SU-DHL-6 (cell line): ENCODE data around the gene TBX18.

Source experiments
- H2AFZ ChIP-seq: fragments of 200-600 bp; sonication (generic); 2 replicates; pipeline ENCODE4 v1.6.1; 2014; ENCODE audit warnings: low read depth, mild to moderate bottlenecking, moderate library complexity, mixed read lengths, antibody characterized with exemption, low read length; ENCODE audit not compliant: severe bottlenecking
- H3F3A ChIP-seq: fragments of 200-600 bp; shearing (Covaris generic); 2 replicates; pipeline ENCODE4 v1.6.0; 2016; ENCODE audit warnings: antibody characterized with exemption, mild to moderate bottlenecking; ENCODE audit not compliant: insufficient read depth
- H3K27ac ChIP-seq: fragments of 200-600 bp; sonication (generic); 2 replicates; pipeline ENCODE4 v1.5.1; 2016; ENCODE audit warnings: low read depth, mild to moderate bottlenecking, low read length, moderate library complexity, mixed read lengths
- H3K27me3 ChIP-seq: fragments of 200-600 bp; sonication (generic), shearing (Covaris generic); 2 replicates; pipeline ENCODE4 v1.6.0; 2014; ENCODE audit warnings: mild to moderate bottlenecking, low read length
- H3K36me3 ChIP-seq: fragments of 200-600 bp; sonication (generic); 2 replicates; pipeline ENCODE4 v1.6.1; 2014; ENCODE audit warnings: mild to moderate bottlenecking, low read length, mixed read lengths
- H3K4me2 ChIP-seq: fragments of 300-600, 200-600 bp; shearing (Covaris generic), sonication (generic); 2 replicates; pipeline ENCODE4 v1.6.0; 2014; ENCODE audit warnings: low read length, low read depth, mild to moderate bottlenecking; ENCODE audit not compliant: poor library complexity, severe bottlenecking
- H3K4me3 ChIP-seq: fragments of 200-600 bp; sonication (generic); 2 replicates; pipeline ENCODE4 v1.5.1; 2014; ENCODE audit warnings: antibody characterized with exemption, low read length, mild to moderate bottlenecking, mixed read lengths; ENCODE audit not compliant: insufficient read depth, poor library complexity, severe bottlenecking
- H3K79me2 ChIP-seq: fragments of 200-600 bp; sonication (generic); 2 replicates; pipeline ENCODE4 v1.6.1; 2014; ENCODE audit warnings: mild to moderate bottlenecking, low read length, moderate library complexity; ENCODE audit not compliant: insufficient read depth
- H3K9ac ChIP-seq: fragments of 200-600 bp; sonication (generic); 2 replicates; pipeline ENCODE4 v1.7.0; 2014; ENCODE audit warnings: mild to moderate bottlenecking, low read length
- H3K9me2 ChIP-seq: fragments of 200-600 bp; sonication (generic); replicated peaks from 2 replicates; pipeline ENCODE4 v1.6.1; 2014; ENCODE audit warnings: low read length; ENCODE audit not compliant: insufficient read depth
- H3K9me3 ChIP-seq: fragments of 200-600 bp; sonication (generic); 2 replicates; pipeline ENCODE4 v1.6.1; 2014; ENCODE audit warnings: low read length, mixed read lengths; ENCODE audit not compliant: insufficient read depth
- H4K20me1 ChIP-seq: fragments of 200-600 bp; sonication (generic); 2 replicates; pipeline ENCODE4 v1.6.1; 2014; ENCODE audit warnings: low read depth, mild to moderate bottlenecking, antibody characterized with exemption, low read length, moderate library complexity, mixed read lengths
- CTCF ChIP-seq: fragments of 200-600 bp; sonication (generic); IDR thresholded peaks from one replicate; pipeline ENCODE4 v1.5.1; 2017; ENCODE audit warnings: antibody characterized with exemption, mild to moderate bottlenecking, low read length, moderate library complexity; ENCODE audit not compliant: insufficient read depth, poor library complexity, severe bottlenecking
- EZH2phosphoT487 ChIP-seq: fragments of 200-600 bp; sonication (generic), shearing (Covaris generic); conservative IDR thresholded peaks from 2 replicates; pipeline ENCODE4 v1.6.1; 2018; ENCODE audit warnings: mild to moderate bottlenecking, antibody characterized with exemption, low read length, moderate library complexity, mixed read lengths

Gene TBX18

DNA sequence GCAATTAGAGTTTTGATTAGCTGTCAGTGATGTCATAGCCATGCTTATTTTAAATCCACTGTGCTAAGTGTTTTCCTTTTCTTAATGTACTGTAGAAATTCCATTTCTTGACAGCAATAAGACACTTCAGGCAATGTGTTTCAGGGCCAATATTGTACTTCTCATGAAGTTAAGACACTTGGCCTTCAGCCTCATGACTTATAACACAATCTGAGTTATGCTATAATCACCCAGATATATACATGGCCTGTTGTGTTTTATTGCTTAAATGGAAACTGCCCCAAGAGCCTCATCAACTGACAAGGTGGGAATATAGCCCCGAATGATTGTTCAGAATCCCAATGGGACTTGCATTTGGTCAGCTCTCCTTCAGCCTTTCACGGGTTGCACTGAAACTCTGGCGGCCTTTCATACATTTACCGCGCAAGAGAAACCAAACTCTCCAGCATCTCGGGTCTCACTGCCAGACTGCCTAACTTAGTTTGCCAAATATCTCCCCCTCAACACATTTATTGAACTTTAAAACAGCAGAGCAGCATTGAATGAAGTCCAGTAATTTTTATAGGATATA lies 44.2 kb upstream of the TBX18 start:
- Histone ChIP-seq H3K9me2 (no peaks in the 10 kb centered on the region), H3K36me3 (no peaks in the 10 kb centered on the region), H3K9ac (no peak overlapping the region), H3K79me2 (no peaks in the 10 kb centered on the region), H3F3A (no peaks in the 10 kb centered on the region), H3K9me3 (no peaks in the 10 kb centered on the region), H3K27ac (no peak overlapping the region), H4K20me1 (no peaks in the 10 kb centered on the region), H2AFZ (no peak overlapping the region), H3K4me2 (no peak overlapping the region), H3K4me3 (no peak overlapping the region), H3K27me3 (no peaks in the 10 kb centered on the region)
- TF ChIP-seq EZH2phosphoT487: no peak
- TF ChIP-seq CTCF: no peak

- Histone ChIP-seq H3K79me2 (no peaks in the 10 kb centered on the region), H3K9me3 (no peaks in the 10 kb centered on the region), H3K27ac (no peak overlapping the region), H3K4me3 (no peak overlapping the region), H2AFZ (no peak overlapping the region), H3K27me3 (no peaks in the 10 kb centered on the region), H3K9ac (no peak overlapping the region), H3K36me3 (no peaks in the 10 kb centered on the region), H3K9me2 (no peaks in the 10 kb centered on the region), H3K4me2 (no peak overlapping the region), H4K20me1 (no peaks in the 10 kb centered on the region), H3F3A (no peaks in the 10 kb centered on the region)
- no peak for TF ChIP-seq EZH2phosphoT487
- TF ChIP-seq CTCF: no peak
Measured at GRCh38 chr6:84805145-84805544, 40.7 kb upstream of the TBX18 start.

DNA sequence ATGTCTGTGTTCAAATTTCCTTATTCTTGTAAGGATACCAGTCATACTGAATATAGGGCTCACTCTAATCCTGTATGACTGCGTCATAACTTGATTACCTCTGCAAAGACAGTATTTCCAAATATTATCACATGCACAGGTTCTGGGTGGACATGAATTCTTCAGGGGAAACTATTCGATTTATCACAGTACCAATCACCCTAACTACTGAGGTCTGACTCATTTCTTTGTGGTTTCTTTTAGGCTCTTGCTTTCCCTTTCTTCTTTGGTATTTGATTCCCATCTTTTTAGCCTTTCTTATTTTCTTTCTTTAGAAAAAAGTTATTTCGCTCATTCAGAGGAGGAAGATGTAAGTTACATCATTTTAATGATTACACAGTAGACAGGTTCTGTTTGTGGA lies 40.3 kb upstream of the TBX18 start:
- no peak overlapping the region for H3K9ac ChIP-seq
- H3K36me3 ChIP-seq: no peaks in the 10 kb centered on the region
- no peak overlapping the region for H2AFZ ChIP-seq
- H4K20me1 ChIP-seq: no peaks in the 10 kb centered on the region
- no peaks in the 10 kb centered on the region for H3K9me3 ChIP-seq
- TF ChIP-seq EZH2phosphoT487 (no peak), CTCF (no peak)
- H3K9me2 ChIP-seq: no peaks in the 10 kb centered on the region
- H3K4me2 ChIP-seq: no peak overlapping the region
- H3K4me3 ChIP-seq: no peak overlapping the region
- H3F3A ChIP-seq: no peaks in the 10 kb centered on the region
- H3K27ac ChIP-seq: no peak overlapping the region
- H3K79me2 ChIP-seq: no peaks in the 10 kb centered on the region
- H3K27me3 ChIP-seq: no peaks in the 10 kb centered on the region

GRCh38 chr6:84801250-84801649 lies 36.9 kb upstream of the TBX18 start:
- H3K9me2 ChIP-seq: no peaks in the 10 kb centered on the region

More at GRCh38 chr6:84801250-84801649, 36.9 kb upstream of the TBX18 start:
- H3K36me3 ChIP-seq: no peaks in the 10 kb centered on the region
- no peak overlapping the region for H2AFZ ChIP-seq
- H3F3A ChIP-seq: no peaks in the 10 kb centered on the region
- no peak for TF ChIP-seq EZH2phosphoT487
- no peak for TF ChIP-seq CTCF
- H4K20me1 ChIP-seq: no peaks in the 10 kb centered on the region
- no peak overlapping the region for H3K4me3 ChIP-seq
- no peaks in the 10 kb centered on the region for H3K27me3 ChIP-seq
- H3K9me3 ChIP-seq: no peaks in the 10 kb centered on the region
- H3K4me2 ChIP-seq: no peak overlapping the region
- no peak overlapping the region for H3K9ac ChIP-seq
- no peak overlapping the region for H3K27ac ChIP-seq
- no peaks in the 10 kb centered on the region for H3K79me2 ChIP-seq
